ENCODE data around the gene FABP3.

DNA sequence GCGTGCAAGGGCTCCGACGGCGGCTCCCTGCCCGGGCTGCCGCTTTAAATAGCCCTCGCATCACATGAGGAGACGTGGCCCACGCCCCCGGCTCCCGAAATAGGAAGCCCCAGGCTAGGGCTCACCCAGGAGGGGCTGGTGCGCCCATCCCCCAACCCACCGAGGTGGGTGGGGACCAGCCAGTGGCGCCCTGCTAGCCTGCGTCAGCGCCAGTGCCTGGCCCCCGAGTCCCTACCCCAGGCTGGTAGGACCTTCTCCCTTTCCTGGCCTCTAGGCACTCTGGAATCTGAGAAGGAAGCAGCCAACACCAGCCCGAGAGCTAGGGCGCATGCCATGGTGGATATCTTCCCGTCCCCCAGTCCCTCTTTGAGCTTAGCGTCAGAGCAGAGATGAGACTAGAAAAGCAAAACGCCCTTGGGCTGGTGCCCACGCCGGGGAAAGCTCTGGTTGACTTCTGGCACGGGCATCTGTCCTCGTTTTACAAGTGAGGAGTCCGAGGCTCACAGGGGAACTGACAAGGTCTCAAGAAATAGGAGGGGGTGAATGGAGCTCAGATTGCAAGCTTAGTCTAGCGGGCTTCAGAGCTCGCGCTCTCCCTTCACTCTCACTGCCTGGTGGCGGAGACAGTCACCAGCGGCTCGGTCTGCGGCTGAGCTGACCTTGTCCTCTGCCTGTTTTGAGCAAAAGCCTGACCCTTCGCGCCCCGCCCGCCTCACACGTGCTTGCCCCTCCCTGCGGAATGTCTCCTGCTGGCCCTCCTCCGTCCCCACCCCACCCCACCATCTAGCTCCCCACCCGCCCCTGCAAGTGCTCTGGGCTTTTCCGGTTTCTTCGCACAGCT lies at the start of gene FABP3:
- TF ChIP-seq, protein P1, sequence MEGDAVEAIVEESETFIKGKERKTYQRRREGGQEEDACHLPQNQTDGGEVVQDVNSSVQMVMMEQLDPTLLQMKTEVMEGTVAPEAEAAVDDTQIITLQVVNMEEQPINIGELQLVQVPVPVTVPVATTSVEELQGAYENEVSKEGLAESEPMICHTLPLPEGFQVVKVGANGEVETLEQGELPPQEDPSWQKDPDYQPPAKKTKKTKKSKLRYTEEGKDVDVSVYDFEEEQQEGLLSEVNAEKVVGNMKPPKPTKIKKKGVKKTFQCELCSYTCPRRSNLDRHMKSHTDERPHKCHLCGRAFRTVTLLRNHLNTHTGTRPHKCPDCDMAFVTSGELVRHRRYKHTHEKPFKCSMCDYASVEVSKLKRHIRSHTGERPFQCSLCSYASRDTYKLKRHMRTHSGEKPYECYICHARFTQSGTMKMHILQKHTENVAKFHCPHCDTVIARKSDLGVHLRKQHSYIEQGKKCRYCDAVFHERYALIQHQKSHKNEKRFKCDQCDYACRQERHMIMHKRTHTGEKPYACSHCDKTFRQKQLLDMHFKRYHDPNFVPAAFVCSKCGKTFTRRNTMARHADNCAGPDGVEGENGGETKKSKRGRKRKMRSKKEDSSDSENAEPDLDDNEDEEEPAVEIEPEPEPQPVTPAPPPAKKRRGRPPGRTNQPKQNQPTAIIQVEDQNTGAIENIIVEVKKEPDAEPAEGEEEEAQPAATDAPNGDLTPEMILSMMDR (IDR thresholded peaks at IDR 0.05), result no peak
- no peak for TF ChIP-seq POLR2AphosphoS5 (IDR thresholded peaks at IDR 0.05; ENCODE audit: low read depth, low read length)
